OCI-LY1 (cell line): Measurements from ENCODE around the gene NOTCH4.
A peak's percentile ranks its signal among the peaks of the same experiment; 100 is the strongest.
"Not testable (repeated sequence)": the region's sequence is repeated elsewhere in the genome, so short reads cannot be mapped to it uniquely, and the experiment has no call there.

Experiments used
- H2AFZ ChIP-seq: fragments of 200-600 bp; sonication (generic), shearing (Covaris generic); 2 replicates; pipeline ENCODE4 v1.6.0; 2014; ENCODE audit warnings: antibody characterized with exemption, mild to moderate bottlenecking, low read length
- H3F3A ChIP-seq: fragments of 200-600 bp; sonication (generic), shearing (Covaris generic); 2 replicates; pipeline ENCODE4 v1.6.0; 2014; ENCODE audit warnings: mild to moderate bottlenecking, antibody characterized with exemption, low read length, moderate library complexity; ENCODE audit not compliant: insufficient read depth
- H3K27ac ChIP-seq: fragments of 200-600 bp; sonication (generic); 2 replicates; pipeline ENCODE4 v1.5.1; 2014; ENCODE audit warnings: low read length, mixed run types, mild to moderate bottlenecking, low read depth; ENCODE audit not compliant: poor library complexity, severe bottlenecking
- H3K27me3 ChIP-seq: fragments of 200-600 bp; sonication (generic); 2 replicates; pipeline ENCODE4 v1.6.0; 2014; ENCODE audit warnings: antibody characterized with exemption, mild to moderate bottlenecking, low read length, moderate library complexity; ENCODE audit not compliant: insufficient read depth
- H3K36me3 ChIP-seq: fragments of 200-600 bp; sonication (generic); 2 replicates; pipeline ENCODE4 v1.6.1; 2014; ENCODE audit warnings: mild to moderate bottlenecking, antibody characterized with exemption, low read length, moderate library complexity, mixed read lengths; ENCODE audit not compliant: insufficient read depth
- H3K4me1 ChIP-seq: fragments of 200-600 bp; sonication (generic); 2 replicates; pipeline ENCODE4 v1.5.1; 2014; ENCODE audit warnings: mild to moderate bottlenecking, low read length, moderate library complexity; ENCODE audit not compliant: insufficient read depth, severe bottlenecking
- H3K4me2 ChIP-seq: fragments of 200-600 bp; sonication (generic), shearing (Covaris generic); 2 replicates; pipeline ENCODE4 v1.6.1; 2014; ENCODE audit warnings: low read length
- H3K4me3 ChIP-seq: fragments of 200-600 bp; sonication (generic); 2 replicates; pipeline ENCODE4 v1.5.1; 2014; ENCODE audit warnings: low read length, low read depth, mild to moderate bottlenecking, mixed read lengths; ENCODE audit not compliant: poor library complexity, severe bottlenecking
- H3K79me2 ChIP-seq: fragments of 200-600 bp; shearing (Covaris generic); 2 replicates; pipeline ENCODE4 v1.6.1; 2016; ENCODE audit warnings: mixed run types, low read length, mixed read lengths; ENCODE audit not compliant: insufficient read depth
- H3K9ac ChIP-seq: fragments of 200-600 bp; sonication (generic), shearing (Covaris generic); 2 replicates; pipeline ENCODE4 v1.6.1; 2014; ENCODE audit warnings: mild to moderate bottlenecking, low read length, mixed read lengths
- H3K9me2 ChIP-seq: fragments of 200-600 bp; sonication (generic), shearing (Covaris generic); 2 replicates; pipeline ENCODE4 v1.6.1; 2014; ENCODE audit warnings: low read depth, mild to moderate bottlenecking, low read length, mixed read lengths
- H3K9me3 ChIP-seq: fragments of 200-600 bp; shearing (Covaris generic); 2 replicates; pipeline ENCODE4 v1.6.1; 2014; ENCODE audit warnings: low read length, mixed read lengths
- H4K20me1 ChIP-seq: fragments of 200-600 bp; sonication (generic), shearing (Covaris generic); 2 replicates; pipeline ENCODE4 v1.6.0; 2016; ENCODE audit warnings: mild to moderate bottlenecking, low read length; ENCODE audit not compliant: insufficient read depth
- EZH2 ChIP-seq: fragments of 200-600 bp; sonication (generic), shearing (Covaris generic); IDR thresholded peaks from 2 replicates; pipeline ENCODE4 v1.8.0; 2017; ENCODE audit warnings: borderline replicate concordance, mixed run types, mild to moderate bottlenecking, antibody characterized with exemption, low read length, moderate library complexity, mixed read lengths
- TF ChIP-seq, protein P1 (sequence below): fragments of 200-600 bp; sonication (generic), shearing (Covaris generic); IDR thresholded peaks from 2 replicates; pipeline ENCODE4 v1.5.1; 2017; ENCODE audit warnings: mild to moderate bottlenecking, antibody characterized with exemption, low read length, moderate library complexity, mixed read lengths

Gene NOTCH4

DNA sequence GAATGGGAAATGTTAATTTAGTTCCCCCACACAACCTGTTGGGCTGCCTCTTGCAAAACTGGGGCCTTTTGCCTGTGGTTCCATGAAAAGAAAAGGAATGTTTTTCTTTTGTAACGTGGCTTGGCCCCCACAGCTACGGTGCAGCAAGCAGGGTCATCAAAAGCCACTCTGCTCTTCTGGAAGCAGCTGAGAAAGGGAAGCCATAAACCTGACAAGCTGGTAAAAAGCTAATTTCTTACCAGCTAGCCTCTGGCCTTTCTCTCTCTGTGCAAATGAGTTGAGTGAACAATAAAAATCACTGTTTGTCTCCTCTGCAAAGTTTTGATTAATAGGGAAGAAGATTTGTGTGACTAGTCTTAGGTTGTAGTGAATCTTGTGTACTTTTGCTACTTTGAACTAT lies 23.5 kb upstream of the NOTCH4 start:
- no peak overlapping the region for H2AFZ ChIP-seq
- H3F3A ChIP-seq, result no peaks in the 10 kb centered on the region
- no peak overlapping the region for H3K4me3 ChIP-seq
- no peaks in the 10 kb centered on the region for H3K36me3 ChIP-seq
- no peak for TF ChIP-seq EZH2
- TF ChIP-seq, protein P1, sequence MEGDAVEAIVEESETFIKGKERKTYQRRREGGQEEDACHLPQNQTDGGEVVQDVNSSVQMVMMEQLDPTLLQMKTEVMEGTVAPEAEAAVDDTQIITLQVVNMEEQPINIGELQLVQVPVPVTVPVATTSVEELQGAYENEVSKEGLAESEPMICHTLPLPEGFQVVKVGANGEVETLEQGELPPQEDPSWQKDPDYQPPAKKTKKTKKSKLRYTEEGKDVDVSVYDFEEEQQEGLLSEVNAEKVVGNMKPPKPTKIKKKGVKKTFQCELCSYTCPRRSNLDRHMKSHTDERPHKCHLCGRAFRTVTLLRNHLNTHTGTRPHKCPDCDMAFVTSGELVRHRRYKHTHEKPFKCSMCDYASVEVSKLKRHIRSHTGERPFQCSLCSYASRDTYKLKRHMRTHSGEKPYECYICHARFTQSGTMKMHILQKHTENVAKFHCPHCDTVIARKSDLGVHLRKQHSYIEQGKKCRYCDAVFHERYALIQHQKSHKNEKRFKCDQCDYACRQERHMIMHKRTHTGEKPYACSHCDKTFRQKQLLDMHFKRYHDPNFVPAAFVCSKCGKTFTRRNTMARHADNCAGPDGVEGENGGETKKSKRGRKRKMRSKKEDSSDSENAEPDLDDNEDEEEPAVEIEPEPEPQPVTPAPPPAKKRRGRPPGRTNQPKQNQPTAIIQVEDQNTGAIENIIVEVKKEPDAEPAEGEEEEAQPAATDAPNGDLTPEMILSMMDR, result no peak
- H3K9me2 ChIP-seq, result no peaks in the 10 kb centered on the region
- no peaks in the 10 kb centered on the region for H4K20me1 ChIP-seq
- no peak overlapping the region for H3K4me2 ChIP-seq
- no peaks in the 10 kb centered on the region for H3K4me1 ChIP-seq
- H3K27ac ChIP-seq, result no peak overlapping the region
- no peaks in the 10 kb centered on the region for H3K79me2 ChIP-seq
- no peak overlapping the region for H3K9ac ChIP-seq
- H3K9me3 ChIP-seq, result peaks cover 9% of the 10 kb centered on the region; the same call in 1 of the 2 replicates
- H3K27me3 ChIP-seq, result peaks cover 4% of the 10 kb centered on the region; the same call in 1 of the 2 replicates

- no peaks in the 10 kb centered on the region; the same call in 1 of the 2 replicates for H3K27me3 ChIP-seq
- no peaks in the 10 kb centered on the region for H3K4me1 ChIP-seq
- no peak overlapping the region for H3K9ac ChIP-seq
- H4K20me1 ChIP-seq, result no peaks in the 10 kb centered on the region
- peaks cover 9% of the 10 kb centered on the region; the same call in 1 of the 2 replicates for H3K9me3 ChIP-seq
- no peaks in the 10 kb centered on the region for H3F3A ChIP-seq
- H3K27ac ChIP-seq, result no peak overlapping the region
- peak overlapping the region; percentile 20; the same call in 1 of the 2 replicates for H3K4me2 ChIP-seq
- H2AFZ ChIP-seq, result no peak overlapping the region
- H3K9me2 ChIP-seq, result no peaks in the 10 kb centered on the region
- no peak overlapping the region for H3K4me3 ChIP-seq
- TF ChIP-seq, protein P1, result peak; percentile 91
- TF ChIP-seq EZH2, result no peak
- no peaks in the 10 kb centered on the region for H3K79me2 ChIP-seq
- no peaks in the 10 kb centered on the region for H3K36me3 ChIP-seq
Observed at GRCh38 chr6:32244946-32245398, 21.1 kb upstream of the NOTCH4 start.

DNA sequence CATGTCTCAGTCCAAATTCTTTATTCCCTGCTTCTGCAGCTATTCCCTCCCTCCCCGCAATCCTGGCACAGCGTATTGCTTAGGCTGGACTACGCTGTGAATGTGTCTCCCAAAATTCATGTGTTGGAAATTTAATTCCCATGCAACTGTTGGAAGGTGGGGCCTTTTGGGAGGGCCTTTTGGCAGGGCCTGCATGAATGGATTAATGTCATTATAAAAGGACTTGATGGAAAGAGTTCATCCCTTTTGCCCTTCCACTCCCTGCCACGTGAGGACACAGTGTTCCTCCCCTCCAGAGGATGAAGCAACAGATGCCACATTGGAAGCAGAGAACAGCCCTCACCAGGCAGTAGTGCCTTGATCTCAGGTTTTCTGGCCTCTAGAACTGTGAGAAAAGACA lies 20.4 kb upstream of the NOTCH4 start:
- H3K9me2 ChIP-seq, result no peaks in the 10 kb centered on the region
- H3K36me3 ChIP-seq, result no peaks in the 10 kb centered on the region
- no peak overlapping the region for H2AFZ ChIP-seq
- H3K27ac ChIP-seq, result no peak overlapping the region
- H3K79me2 ChIP-seq, result no peaks in the 10 kb centered on the region
- no peaks in the 10 kb centered on the region for H3K4me1 ChIP-seq
- H3K9ac ChIP-seq, result no peak overlapping the region
- H3F3A ChIP-seq, result no peaks in the 10 kb centered on the region
- H3K4me3 ChIP-seq, result no peak overlapping the region
- TF ChIP-seq, protein P1, result no peak
- TF ChIP-seq EZH2, result no peak
- H3K27me3 ChIP-seq, result no peaks in the 10 kb centered on the region; the same call in 1 of the 2 replicates
- H3K4me2 ChIP-seq, result no peak overlapping the region
- H4K20me1 ChIP-seq, result no peaks in the 10 kb centered on the region
- peaks cover 9% of the 10 kb centered on the region; the same call in 1 of the 2 replicates for H3K9me3 ChIP-seq

GRCh38 chr6:32242318-32242813 lies 18.5 kb upstream of the NOTCH4 start:
- not testable (repeated sequence) for H3K36me3 ChIP-seq, H3K4me1 ChIP-seq, H3K9me3 ChIP-seq, H2AFZ ChIP-seq, H3K4me2 ChIP-seq, H4K20me1 ChIP-seq, H3K9me2 ChIP-seq, H3K79me2 ChIP-seq, H3F3A ChIP-seq, H3K27ac ChIP-seq, H3K9ac ChIP-seq, H3K27me3 ChIP-seq, H3K4me3 ChIP-seq
